Ectodermal cell (in vitro differentiated cells): ENCODE data around the gene VCY1B. TPM values are rescaled to one million over a fixed set of nuclear protein-coding genes. Genes with fewer than 3 reads are reported as not detected.
"Not testable (repeated sequence)": the region's sequence is repeated elsewhere in the genome, so short reads cannot be mapped to it uniquely, and the experiment has no call there.

ENCODE experiments used
- H3K27ac ChIP-seq: 2 replicates; pipeline ENCODE4 v1.7.0; 2013; ENCODE audit warnings: mild to moderate bottlenecking, low read depth, low read length; ENCODE audit not compliant: insufficient read depth, poor library complexity, severe bottlenecking
- H3K27me3 ChIP-seq: 2 replicates; pipeline ENCODE4 v1.7.0; 2013; ENCODE audit warnings: mild to moderate bottlenecking, low read length; ENCODE audit not compliant: insufficient read depth, control insufficient read depth, poor library complexity, severe bottlenecking
- H3K36me3 ChIP-seq: one replicate; pipeline ENCODE4 v1.7.0; 2013; ENCODE audit warnings: low read length; ENCODE audit not compliant: control insufficient read depth, insufficient read depth
- H3K4me1 ChIP-seq: one replicate; pipeline ENCODE4 v1.7.0; 2013; ENCODE audit warnings: low read length; ENCODE audit not compliant: control insufficient read depth, insufficient read depth
- H3K4me3 ChIP-seq: 2 replicates; pipeline ENCODE4 v1.7.0; 2013; ENCODE audit warnings: low read depth, low read length, control low read depth; ENCODE audit not compliant: insufficient read depth
- H3K9me3 ChIP-seq: 2 replicates; pipeline ENCODE4 v1.7.0; 2013; ENCODE audit warnings: mild to moderate bottlenecking, low read length, moderate library complexity; ENCODE audit not compliant: control insufficient read depth
- WGBS, 2 experiments: methylation state at CpG; one replicate each; pipeline ENCODE4 v1.1.7; 2013; ENCODE audit warnings: missing lambda C conversion rate in 2 of 2; 5-methylcytosine and 5-hydroxymethylcytosine counted together
- polyA plus RNA-seq, 4 experiments: library from polyadenylated mRNA; stranded (reverse); fragments of 50-300 nt; gene quantifications; one replicate each; pipeline ENCODE4 v1.2.3, GENCODE V29; 2013

Gene VCY1B
- not detected for polyA plus RNA-seq (2013, experiment 1 of 4)
- not detected for polyA plus RNA-seq (2013, experiment 2 of 4)
- polyA plus RNA-seq (2013, experiment 3 of 4): not detected
- not detected for polyA plus RNA-seq (2013, experiment 4 of 4)

- H3K36me3 ChIP-seq, H3K27me3 ChIP-seq, H3K4me3 ChIP-seq, H3K4me1 ChIP-seq, H3K9me3 ChIP-seq, H3K27ac ChIP-seq: not testable (repeated sequence)
- no CpG with 5 or more reads among the region's 19 CpGs for WGBS, 2 experiments
These were observed at the start of gene VCY1B for GRCh38 chrY:14055927-14056326. VCY1B (plus strand) TSS chrY:14056227; CDS start chrY:14056290, 63 bp downstream.

- no CpG with 5 or more reads among the region's 2 CpGs for WGBS, 2 experiments
- H3K27me3 ChIP-seq, H3K9me3 ChIP-seq: not testable (repeated sequence)
These were observed 44.1 kb upstream of the VCY1B start for GRCh38 chrY:14011916-14012315.

GRCh38 chrY:14030395-14030794 is 25.6 kb upstream of the VCY1B start:
- not testable (repeated sequence) for H3K4me3 ChIP-seq, H3K27ac ChIP-seq, H3K9me3 ChIP-seq, H3K36me3 ChIP-seq, H3K27me3 ChIP-seq, H3K4me1 ChIP-seq
- no CpG with 5 or more reads among the region's 2 CpGs for WGBS, 2 experiments

More at GRCh38 chrY:14011916-14012315, 44.1 kb upstream of the VCY1B start:
- not testable (repeated sequence) for H3K4me3 ChIP-seq, H3K4me1 ChIP-seq, H3K27ac ChIP-seq, H3K36me3 ChIP-seq

GRCh38 chrY:14085877-14086276 is 29.9 kb downstream of the VCY1B start:
- Histone ChIP-seq H3K27me3 (no peaks in the 10 kb centered on the region), H3K9me3 (no peaks in the 10 kb centered on the region), H3K36me3 (no peaks in the 10 kb centered on the region), H3K4me1 (no peaks in the 10 kb centered on the region), H3K27ac (no peak overlapping the region), H3K4me3 (no peak overlapping the region)
- no CpG with 5 or more reads among the region's 1 CpG for WGBS, 2 experiments
